Activated naive CD4-positive, alpha-beta T cell treated with anti-CD3 and anti-CD28 coated beads, Interleukin-2, amount 50 U/mL, for 24 hours (primary cell): Measurements from ENCODE around the gene TRIM44.
"Not testable (repeated sequence)": the region's sequence is repeated elsewhere in the genome, so short reads cannot be mapped to it uniquely, and the experiment has no call there.

Source experiments
- H3K27ac Mint-ChIP-seq: one replicate; pipeline ENCODE4 v1.8.0; 2021; ENCODE audit warnings: mild to moderate bottlenecking, mixed read lengths
- H3K27me3 Mint-ChIP-seq: one replicate; pipeline ENCODE4 v1.8.0; 2021; ENCODE audit warnings: mixed read lengths
- H3K36me3 Mint-ChIP-seq: one replicate; pipeline ENCODE4 v1.8.0; 2021; ENCODE audit warnings: mixed read lengths
- H3K4me1 Mint-ChIP-seq: one replicate; pipeline ENCODE4 v1.8.0; 2021; ENCODE audit warnings: mixed read lengths
- H3K4me3 Mint-ChIP-seq: one replicate; pipeline ENCODE4 v1.8.0; 2021; ENCODE audit warnings: mild to moderate bottlenecking, mixed read lengths
- H3K9me3 Mint-ChIP-seq: one replicate; pipeline ENCODE4 v1.8.0; 2021; ENCODE audit warnings: mixed read lengths

Gene TRIM44

DNA sequence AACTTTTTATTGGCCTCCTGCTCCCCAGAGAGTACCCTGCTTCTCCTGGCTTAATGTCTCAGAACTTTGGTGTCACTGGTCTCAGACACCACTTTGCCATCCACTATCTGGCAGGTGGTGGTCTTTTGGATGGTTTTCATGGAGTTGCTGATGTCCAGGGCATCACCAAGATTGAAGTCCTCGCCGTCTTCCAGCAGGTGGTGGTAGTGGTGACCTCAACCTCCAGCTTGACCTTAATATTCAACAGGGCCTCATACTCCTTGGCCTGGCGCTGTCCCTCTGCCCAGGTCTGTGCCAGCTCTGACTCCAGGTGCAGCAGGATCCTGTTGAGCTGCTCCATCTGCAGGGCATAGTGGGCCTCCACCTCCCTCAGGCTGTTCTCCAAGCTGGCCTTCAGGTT lies 197.6 kb downstream of the TRIM44 start:
- not testable (repeated sequence) for H3K4me1 Mint-ChIP-seq, H3K27ac Mint-ChIP-seq

DNA sequence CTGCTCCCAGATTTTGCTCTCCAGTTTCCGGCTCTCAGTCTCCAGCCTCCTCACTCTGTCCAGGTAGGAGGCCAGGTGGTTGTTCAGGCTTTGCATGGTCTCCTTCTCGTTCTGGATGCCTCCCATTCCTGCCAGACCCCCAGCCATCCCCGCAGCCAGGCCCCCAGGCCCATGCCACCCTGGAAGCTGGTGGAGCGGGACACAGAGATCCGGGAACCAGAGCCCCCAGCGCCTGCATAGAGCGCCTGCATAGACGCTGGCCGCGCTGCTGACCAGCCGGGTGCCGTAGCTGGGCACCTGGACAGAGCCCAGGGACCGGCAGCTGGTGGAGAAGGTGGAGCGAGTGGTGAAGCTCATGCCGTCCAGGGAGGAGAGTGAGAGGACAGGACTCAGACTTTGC lies 198.6 kb downstream of the TRIM44 start:
- Mint-ChIP-seq H3K27me3 (peaks cover 2% of the 10 kb centered on the region), H3K27ac (no peak overlapping the region), H3K4me3 (no peak overlapping the region), H3K9me3 (no peaks in the 10 kb centered on the region), H3K4me1 (no peaks in the 10 kb centered on the region), H3K36me3 (no peaks in the 10 kb centered on the region)

More for the DNA sequence above, 197.6 kb downstream of the TRIM44 start:
- H3K36me3 Mint-ChIP-seq, H3K27me3 Mint-ChIP-seq, H3K9me3 Mint-ChIP-seq, H3K4me3 Mint-ChIP-seq: not testable (repeated sequence)

DNA sequence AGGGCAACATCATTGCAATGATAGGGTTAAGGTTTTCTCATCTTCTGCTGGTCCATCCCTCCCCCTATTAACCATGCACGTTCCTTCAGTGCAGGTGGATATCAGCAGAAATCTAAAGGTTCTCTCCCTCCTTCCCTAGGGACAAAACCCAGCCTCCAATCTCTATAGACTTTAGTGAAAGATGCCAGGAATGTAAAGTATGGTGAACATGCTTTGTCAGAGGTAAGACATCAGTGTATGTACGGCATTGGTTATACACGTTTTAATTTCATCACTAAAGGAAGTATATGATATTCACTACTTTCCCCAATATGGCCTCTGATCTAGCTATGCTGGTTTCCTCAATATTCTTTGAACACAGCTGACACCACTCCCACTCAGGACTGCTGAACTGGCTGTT lies 200.1 kb downstream of the TRIM44 start:
- no peaks in the 10 kb centered on the region for H3K36me3 Mint-ChIP-seq
- H3K4me3 Mint-ChIP-seq: no peak overlapping the region
- H3K9me3 Mint-ChIP-seq: no peaks in the 10 kb centered on the region
- H3K4me1 Mint-ChIP-seq: no peaks in the 10 kb centered on the region
- no peak overlapping the region for H3K27ac Mint-ChIP-seq
- H3K27me3 Mint-ChIP-seq: peaks cover 2% of the 10 kb centered on the region

DNA sequence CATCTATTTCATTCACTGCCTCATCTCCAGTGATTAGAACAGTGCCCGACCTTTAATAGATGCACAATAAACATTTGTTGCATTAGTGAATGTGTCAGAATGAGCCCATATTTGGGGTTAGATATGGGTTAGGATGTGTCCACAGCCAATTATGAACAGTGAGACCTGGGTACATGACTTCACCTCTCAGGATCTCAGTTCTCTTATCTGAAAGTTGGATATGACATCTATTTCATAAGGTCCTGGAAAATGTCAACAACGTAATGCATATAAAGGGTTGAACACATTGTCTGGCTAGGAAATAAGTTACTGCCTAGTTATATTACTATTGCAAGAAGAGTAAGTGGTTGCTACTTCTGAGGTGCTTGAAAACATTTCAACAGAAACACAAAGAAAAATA lies 201.6 kb downstream of the TRIM44 start:
- H3K9me3 Mint-ChIP-seq: peaks cover 13% of the 10 kb centered on the region
- H3K27ac Mint-ChIP-seq: no peak overlapping the region
- peaks cover 3% of the 10 kb centered on the region for H3K36me3 Mint-ChIP-seq
- H3K27me3 Mint-ChIP-seq: peaks cover 2% of the 10 kb centered on the region
- H3K4me3 Mint-ChIP-seq: no peak overlapping the region
- no peaks in the 10 kb centered on the region for H3K4me1 Mint-ChIP-seq

DNA sequence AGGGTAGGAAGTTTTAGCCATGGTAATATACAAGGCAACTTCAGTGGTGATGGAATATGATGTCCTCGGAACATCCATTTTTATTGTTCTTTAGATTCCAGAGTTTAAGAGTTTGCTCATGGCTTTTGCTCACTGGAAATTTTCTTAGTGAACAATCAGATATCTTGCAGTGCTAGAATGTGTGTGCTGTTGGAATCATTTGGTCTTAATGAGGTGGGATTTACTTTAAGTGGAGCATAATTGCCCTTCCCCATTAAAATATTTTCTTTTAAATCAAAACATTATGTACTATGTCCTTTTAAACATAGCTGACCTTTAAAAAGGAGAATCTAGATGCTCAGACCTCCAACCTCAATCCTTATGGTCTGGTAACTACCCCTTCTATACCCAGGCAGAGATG lies 204.0 kb downstream of the TRIM44 start:
- peaks cover 2% of the 10 kb centered on the region for H3K27me3 Mint-ChIP-seq
- H3K36me3 Mint-ChIP-seq: peaks cover 3% of the 10 kb centered on the region
- H3K4me3 Mint-ChIP-seq: no peak overlapping the region
- H3K4me1 Mint-ChIP-seq: no peaks in the 10 kb centered on the region
- no peak overlapping the region for H3K27ac Mint-ChIP-seq
- H3K9me3 Mint-ChIP-seq: peaks cover 13% of the 10 kb centered on the region
